ENCODE measurements around the gene ITGB7. TPM values are rescaled to one million over a fixed set of nuclear protein-coding genes. Genes with fewer than 3 reads are reported as not detected.

ITGB7 gene
- total RNA-seq, 2 donors from 2014 or later, result 2.3 to 4.9 TPM

GRCh38 chr12:53198486-53199110 lies 8.5 kb downstream of the ITGB7 start:
- no peak for ATAC-seq
- Histone ChIP-seq H3K27me3 (no peaks in the 10 kb centered on the region), H3K4me3 (no peak overlapping the region), H3K9me3 (no peaks in the 10 kb centered on the region), H3K36me3 (replicated peaks in 1 of 2; ENCODE audit: insufficient read depth in 1 of 2, low read depth in 2 of 2) (no peaks in the 10 kb centered on the region), H3K4me1 (peaks cover 23% of the 10 kb centered on the region), H3K27ac (no peak overlapping the region)
- intact Hi-C loops (cut with DNase I), result loop anchor here (5.0 to 10.0 kb wide), 2 partner anchors 36 to 134 kb away; no protein-coding TSS in a partner anchor
- no peak for TF ChIP-seq POLR2A (IDR thresholded peaks at IDR 0.05)
- TF ChIP-seq CTCF (IDR thresholded peaks at IDR 0.05), result no peak
- DNase-seq, result no peak
- WGBS, 2 donors, result 74 to 82% methylated on average over 5 of the region's 5 CpGs

- no peak overlapping the region for H3K4me3 ChIP-seq
- H3K9me3 ChIP-seq, result no peaks in the 10 kb centered on the region
- DNase-seq (no peak), ATAC-seq (no peak)
- TF ChIP-seq POLR2A (IDR thresholded peaks at IDR 0.05), result no peak
- no peak for TF ChIP-seq CTCF (IDR thresholded peaks at IDR 0.05)
- H3K27me3 ChIP-seq, result no peaks in the 10 kb centered on the region
- WGBS, 2 donors, result 70 to 72% methylated on average over 17 to 19 of the region's 19 CpGs
- intact Hi-C loops (cut with DNase I), result loop anchor here (5.0 to 10.0 kb wide), 2 partner anchors 35 to 132 kb away; no protein-coding TSS in a partner anchor
- no peak overlapping the region for H3K27ac ChIP-seq
- H3K4me1 ChIP-seq, result peaks cover 23% of the 10 kb centered on the region
- H3K36me3 ChIP-seq (replicated peaks in 1 of 2; ENCODE audit: insufficient read depth in 1 of 2, low read depth in 2 of 2), result no peaks in the 10 kb centered on the region
Observed at GRCh38 chr12:53197011-53197640, 9.9 kb downstream of the ITGB7 start.

- intact Hi-C loops (cut with DNase I), result loop anchor here (5.0 to 10.0 kb wide), 2 partner anchors 34 to 132 kb away; no protein-coding TSS in a partner anchor
- no peaks in the 10 kb centered on the region for H3K27me3 ChIP-seq
- no peak for DNase-seq
- TF ChIP-seq CTCF (IDR thresholded peaks at IDR 0.05) (no peak), POLR2A (IDR thresholded peaks at IDR 0.05) (no peak)
- peaks cover 23% of the 10 kb centered on the region for H3K4me1 ChIP-seq
- no peak overlapping the region for H3K27ac ChIP-seq
- ATAC-seq, result no peak
- no peaks in the 10 kb centered on the region for H3K9me3 ChIP-seq
- WGBS, 2 donors, result 77 to 86% methylated on average over 4 to 14 of the region's 14 CpGs
- H3K36me3 ChIP-seq (replicated peaks in 1 of 2; ENCODE audit: insufficient read depth in 1 of 2, low read depth in 2 of 2), result peaks cover 0 to 1% of the 10 kb centered on the region in 2 donors
- no peak overlapping the region for H3K4me3 ChIP-seq
Observed at GRCh38 chr12:53196486-53196885, 10.6 kb downstream of the ITGB7 start.

GRCh38 chr12:53195516-53196420 lies 11.3 kb downstream of the ITGB7 start:
- no peaks in the 10 kb centered on the region for H3K27me3 ChIP-seq
- no peak overlapping the region for H3K4me3 ChIP-seq
- DNase-seq (no peak), ATAC-seq (no peak)
- H3K9me3 ChIP-seq, result no peaks in the 10 kb centered on the region
- no peak overlapping the region for H3K27ac ChIP-seq
- intact Hi-C loops (cut with DNase I), result loop anchor here (5.0 to 10.0 kb wide), 2 partner anchors 33 to 131 kb away; no protein-coding TSS in a partner anchor
- WGBS, 2 donors, result 82 to 83% methylated on average over 6 to 10 of the region's 10 CpGs
- H3K4me1 ChIP-seq, result peaks cover 23% of the 10 kb centered on the region
- no peak for TF ChIP-seq CTCF (IDR thresholded peaks at IDR 0.05)
- TF ChIP-seq POLR2A (IDR thresholded peaks at IDR 0.05), result no peak
- peaks cover 0 to 2% of the 10 kb centered on the region in 2 donors for H3K36me3 ChIP-seq (replicated peaks in 1 of 2; ENCODE audit: insufficient read depth in 1 of 2, low read depth in 2 of 2)

All from body of pancreas (tissue), 4 donors.